IPS-20b (cell line): ENCODE data around the gene AGBL1.

Source experiments
- H3K27ac ChIP-seq: one replicate; pipeline ENCODE4 v1.5.1; 2013; ENCODE audit warnings: low read length
- H3K27me3 ChIP-seq: 2 replicates; pipeline ENCODE4 v1.6.1; 2013; ENCODE audit warnings: mild to moderate bottlenecking, low read length, inconsistent platforms; ENCODE audit not compliant: insufficient read depth
- H3K36me3 ChIP-seq: 2 replicates; pipeline ENCODE4 v1.6.1; 2013; ENCODE audit warnings: low read depth, mild to moderate bottlenecking, inconsistent platforms, low read length, moderate library complexity; ENCODE audit not compliant: insufficient read depth
- H3K4me1 ChIP-seq: 2 replicates; pipeline ENCODE4 v1.6.1; 2013; ENCODE audit warnings: mild to moderate bottlenecking, control low read depth, inconsistent platforms, low read length, moderate library complexity; ENCODE audit not compliant: insufficient read depth
- H3K4me3 ChIP-seq: 2 replicates; pipeline ENCODE4 v1.5.1; 2013; ENCODE audit warnings: mild to moderate bottlenecking, low read length, inconsistent platforms
- H3K9ac ChIP-seq: 2 replicates; pipeline ENCODE4 v1.6.1; 2013; ENCODE audit warnings: low read depth, mild to moderate bottlenecking, inconsistent platforms, low read length, moderate library complexity
- H3K9me3 ChIP-seq: 2 replicates; pipeline ENCODE4 v1.6.1; 2013; ENCODE audit warnings: mild to moderate bottlenecking, low read depth, low read length, inconsistent platforms; ENCODE audit not compliant: insufficient read depth

AGBL1 gene

DNA sequence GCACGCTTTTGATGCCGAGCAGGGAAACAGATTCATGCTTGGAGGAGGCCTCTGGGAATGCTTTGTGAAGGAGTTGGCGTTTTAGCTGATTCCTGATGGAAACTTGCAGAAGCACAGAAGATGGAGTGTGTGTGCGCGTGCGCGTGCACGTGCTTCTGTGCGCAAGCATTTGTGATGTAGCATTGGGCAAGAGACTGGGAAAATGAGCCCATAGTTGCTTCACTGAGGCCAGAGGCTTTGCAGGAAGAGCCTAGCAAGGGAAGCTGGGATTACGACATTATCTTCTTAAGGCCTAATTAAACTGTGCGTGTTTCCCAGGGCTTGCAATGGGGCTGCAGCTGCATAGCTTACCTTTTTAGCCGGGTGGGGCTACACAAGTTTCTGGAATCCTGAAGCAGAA, 18.1 kb upstream of the AGBL1 start:
- Histone ChIP-seq H3K9me3 (no peaks in the 10 kb centered on the region), H3K4me3 (no peak overlapping the region), H3K36me3 (no peaks in the 10 kb centered on the region), H3K9ac (no peak overlapping the region), H3K27ac (no peak overlapping the region), H3K27me3 (no peaks in the 10 kb centered on the region), H3K4me1 (no peaks in the 10 kb centered on the region)

DNA sequence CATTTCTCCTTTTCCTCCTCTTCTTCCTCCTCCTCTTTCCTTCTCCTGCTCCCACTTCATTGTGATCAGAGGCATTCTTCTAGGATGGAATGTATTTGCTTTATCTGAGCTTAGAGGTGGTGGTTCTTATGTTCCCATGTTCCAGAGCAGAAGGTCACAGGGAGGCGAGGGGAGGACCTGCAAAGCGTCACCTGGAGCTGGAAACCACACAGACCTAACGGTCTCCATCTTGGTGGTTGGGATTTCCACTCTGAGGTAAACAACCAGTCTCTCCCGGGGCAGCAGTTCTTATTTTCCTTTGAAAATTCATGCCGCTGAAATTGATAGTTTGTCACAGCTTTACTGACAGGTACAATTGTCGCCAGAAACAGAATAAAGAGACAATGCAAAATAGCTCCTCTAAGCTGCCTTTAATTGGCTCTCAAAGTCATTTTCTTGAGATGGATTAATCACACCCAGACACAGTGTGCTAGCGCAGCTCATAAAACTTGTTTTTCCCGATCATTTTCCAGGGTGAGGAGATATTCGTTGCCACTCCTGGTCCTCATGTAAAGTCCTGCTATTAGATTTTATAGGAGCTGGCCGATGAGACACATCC, 16.9 kb upstream of the AGBL1 start:
- H3K4me3 ChIP-seq = no peak overlapping the region
- no peaks in the 10 kb centered on the region for H3K9me3 ChIP-seq
- H3K27ac ChIP-seq = no peak overlapping the region
- H3K27me3 ChIP-seq = no peaks in the 10 kb centered on the region
- H3K4me1 ChIP-seq = no peaks in the 10 kb centered on the region
- no peak overlapping the region for H3K9ac ChIP-seq
- no peaks in the 10 kb centered on the region for H3K36me3 ChIP-seq

- no peak overlapping the region for H3K4me3 ChIP-seq
- no peaks in the 10 kb centered on the region for H3K4me1 ChIP-seq
- no peaks in the 10 kb centered on the region for H3K36me3 ChIP-seq
- no peaks in the 10 kb centered on the region for H3K27me3 ChIP-seq
- H3K9me3 ChIP-seq = no peaks in the 10 kb centered on the region
- no peak overlapping the region for H3K27ac ChIP-seq
- H3K9ac ChIP-seq = no peak overlapping the region
Measured at GRCh38 chr15:86063356-86064095, 16.1 kb upstream of the AGBL1 start.

- Histone ChIP-seq H3K9me3 (no peaks in the 10 kb centered on the region), H3K9ac (no peak overlapping the region), H3K4me1 (no peaks in the 10 kb centered on the region), H3K4me3 (no peak overlapping the region), H3K36me3 (no peaks in the 10 kb centered on the region), H3K27me3 (no peaks in the 10 kb centered on the region), H3K27ac (no peak overlapping the region)
Measured at GRCh38 chr15:86064326-86064725, 15.3 kb upstream of the AGBL1 start.

DNA sequence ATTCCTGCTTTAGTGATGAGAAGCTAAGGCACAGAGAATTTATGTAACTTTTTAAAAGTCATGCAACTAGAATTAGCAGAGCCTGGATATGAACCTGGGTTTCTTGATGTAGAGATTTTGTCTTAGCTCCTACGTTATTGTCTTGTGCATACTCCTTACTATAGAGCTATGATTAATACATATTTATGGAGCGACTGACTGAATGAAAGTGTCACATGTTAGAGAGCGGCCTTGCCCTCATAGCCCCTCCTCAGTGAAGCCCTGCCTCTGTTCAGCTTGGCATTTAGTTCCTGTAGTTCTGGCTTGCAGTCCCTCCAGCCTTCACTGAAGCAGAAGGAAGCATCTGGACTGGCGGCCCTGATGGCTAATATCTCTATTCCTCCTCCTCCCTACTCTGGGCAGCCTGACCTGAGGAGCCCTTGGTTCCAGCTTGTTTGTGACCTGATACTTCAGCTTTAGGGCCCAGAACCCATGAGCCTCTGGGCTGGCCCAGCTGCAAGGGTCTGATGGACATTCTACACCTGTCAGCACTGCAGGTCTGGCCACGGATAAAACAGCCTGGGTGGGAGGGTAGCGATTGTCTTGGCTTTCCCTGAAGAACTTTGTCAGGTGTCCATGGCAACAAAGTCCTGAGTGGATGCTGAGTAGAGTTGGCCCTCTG, 13.4 kb upstream of the AGBL1 start:
- H3K27ac ChIP-seq = no peak overlapping the region
- no peaks in the 10 kb centered on the region for H3K36me3 ChIP-seq
- no peaks in the 10 kb centered on the region for H3K27me3 ChIP-seq
- no peak overlapping the region for H3K4me3 ChIP-seq
- H3K4me1 ChIP-seq = no peaks in the 10 kb centered on the region
- H3K9ac ChIP-seq = no peak overlapping the region
- H3K9me3 ChIP-seq = no peaks in the 10 kb centered on the region

GRCh38 chr15:86073281-86073680, 6.4 kb upstream of the AGBL1 start:
- no peak overlapping the region for H3K9ac ChIP-seq
- no peaks in the 10 kb centered on the region for H3K9me3 ChIP-seq
- no peaks in the 10 kb centered on the region for H3K27me3 ChIP-seq
- H3K4me1 ChIP-seq = peaks cover 5% of the 10 kb centered on the region; the same call in 1 of the 2 replicates
- no peak overlapping the region for H3K27ac ChIP-seq
- no peak overlapping the region for H3K4me3 ChIP-seq
- H3K36me3 ChIP-seq = no peaks in the 10 kb centered on the region

DNA sequence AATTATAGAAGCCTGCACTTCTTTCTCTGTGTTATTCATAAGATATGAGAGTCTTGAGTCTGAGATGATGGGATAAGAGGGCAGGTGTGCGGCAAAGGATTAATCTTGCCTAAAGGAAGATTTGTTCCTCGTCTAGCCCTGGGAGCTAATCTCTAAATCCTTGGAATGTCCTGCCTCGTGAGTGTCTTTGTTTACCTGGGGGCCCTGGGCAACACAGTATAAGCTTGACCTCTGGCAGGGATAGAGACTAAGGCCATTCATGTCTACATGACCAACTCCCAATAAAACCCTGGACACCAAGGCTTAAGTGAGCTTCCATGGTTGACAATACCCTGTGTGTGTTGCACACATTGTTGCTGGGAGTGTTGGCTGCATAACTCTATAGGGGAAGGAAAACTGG, 3.2 kb upstream of the AGBL1 start:
- H3K4me3 ChIP-seq = no peak overlapping the region
- no peaks in the 10 kb centered on the region for H3K36me3 ChIP-seq
- H3K27me3 ChIP-seq = no peaks in the 10 kb centered on the region
- H3K9ac ChIP-seq = no peak overlapping the region
- H3K9me3 ChIP-seq = no peaks in the 10 kb centered on the region
- peaks cover 12% of the 10 kb centered on the region; the same call in 1 of the 2 replicates for H3K4me1 ChIP-seq
- no peak overlapping the region for H3K27ac ChIP-seq

DNA sequence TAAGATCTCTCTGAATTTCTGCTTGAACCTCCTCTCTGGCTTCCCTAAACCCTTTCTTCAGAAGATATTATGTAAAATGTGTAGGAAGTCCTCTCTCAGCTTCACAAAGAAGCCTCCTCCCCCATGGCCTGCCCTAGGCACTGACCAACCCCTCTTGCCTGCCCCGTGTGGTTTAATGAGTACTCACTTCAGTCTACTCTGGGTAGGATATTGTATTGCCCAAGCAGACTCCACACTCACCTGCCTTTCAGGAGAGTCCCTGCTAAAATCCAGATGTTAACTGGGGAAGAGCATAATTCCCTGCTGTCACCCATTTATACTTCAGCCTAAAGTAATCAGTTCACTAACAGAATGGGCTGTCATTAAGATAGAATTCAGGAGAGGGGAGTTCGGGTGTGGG, 2.6 kb upstream of the AGBL1 start:
- H3K9me3 ChIP-seq = no peaks in the 10 kb centered on the region
- no peaks in the 10 kb centered on the region for H3K27me3 ChIP-seq
- no peaks in the 10 kb centered on the region for H3K36me3 ChIP-seq
- H3K4me1 ChIP-seq = peaks cover 12% of the 10 kb centered on the region; the same call in 1 of the 2 replicates
- H3K27ac ChIP-seq = no peak overlapping the region
- H3K4me3 ChIP-seq = no peak overlapping the region
- H3K9ac ChIP-seq = no peak overlapping the region

GRCh38 chr15:86080302-86080701, 631 bp downstream of the AGBL1 start:
- Histone ChIP-seq H3K9ac (no peak overlapping the region), H3K4me1 (peaks cover 12% of the 10 kb centered on the region; the same call in 1 of the 2 replicates), H3K27ac (no peak overlapping the region), H3K27me3 (0 out of 2 replicates have a peak, but pooled peaks cover 6% of the 10 kb centered on the region), H3K36me3 (no peaks in the 10 kb centered on the region), H3K4me3 (no peak overlapping the region), H3K9me3 (no peaks in the 10 kb centered on the region)

DNA sequence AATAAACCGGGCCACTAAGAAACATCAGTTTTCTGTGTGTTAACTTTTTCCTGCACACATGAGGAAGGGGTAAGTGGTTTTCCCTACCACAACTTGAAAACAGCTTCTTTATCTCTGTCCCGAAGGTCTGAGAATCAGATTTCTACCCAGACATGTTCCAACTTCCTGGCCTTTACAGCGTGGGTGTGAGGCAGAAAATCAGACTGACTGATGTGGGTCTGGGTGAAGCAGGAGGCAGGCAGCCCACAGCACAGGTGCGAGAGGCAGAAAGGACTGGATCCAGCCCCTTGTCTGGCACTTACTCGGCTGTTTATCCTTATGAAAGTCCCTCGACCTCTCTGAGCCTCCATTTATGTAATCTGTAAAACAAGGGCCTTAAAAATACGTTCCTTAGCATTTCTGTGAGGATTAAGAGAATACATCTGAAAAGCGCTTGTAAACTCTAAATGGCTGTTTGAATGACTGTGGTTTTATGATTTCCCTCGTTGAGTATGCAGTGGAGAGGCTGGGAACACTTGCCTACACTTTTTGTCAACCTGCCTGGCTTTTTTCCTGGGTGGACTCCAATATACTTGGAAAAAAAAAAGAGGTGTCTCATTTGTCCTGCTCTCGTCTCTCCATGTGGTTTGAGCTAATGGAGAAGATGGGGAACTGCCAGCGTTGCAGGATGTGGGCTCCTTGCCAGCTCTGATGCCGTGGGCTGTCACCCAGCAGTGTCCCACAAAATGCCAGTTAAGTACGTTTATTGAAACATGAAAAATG, 3.1 kb downstream of the AGBL1 start:
- H3K9ac ChIP-seq = no peak overlapping the region
- no peak overlapping the region for H3K27ac ChIP-seq
- H3K27me3 ChIP-seq = 0 out of 2 replicates have a peak, but pooled peaks cover 6% of the 10 kb centered on the region
- H3K36me3 ChIP-seq = no peaks in the 10 kb centered on the region
- H3K9me3 ChIP-seq = no peaks in the 10 kb centered on the region
- peaks cover 7% of the 10 kb centered on the region; the same call in 1 of the 2 replicates for H3K4me1 ChIP-seq
- no peak overlapping the region for H3K4me3 ChIP-seq

DNA sequence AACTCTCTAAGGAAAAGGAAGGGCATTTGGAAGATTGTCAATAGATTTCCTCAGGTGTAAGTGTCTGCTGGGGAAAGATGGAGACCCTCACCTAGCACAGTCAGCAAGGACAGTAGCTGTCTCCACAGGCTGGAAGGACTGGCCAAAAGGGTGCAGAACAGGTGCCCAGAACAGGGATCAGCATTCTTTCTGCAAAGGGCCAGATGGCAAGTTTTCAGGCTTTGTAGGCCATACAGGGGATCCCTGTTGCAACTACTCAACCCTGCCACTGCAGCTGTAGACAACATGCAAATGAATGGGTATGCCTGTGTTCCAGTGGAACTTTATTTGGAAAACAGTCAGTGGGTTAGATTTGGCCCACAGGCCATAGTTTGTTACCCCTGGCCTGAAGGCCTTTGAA, 8.1 kb downstream of the AGBL1 start:
- Histone ChIP-seq H3K27ac (no peak overlapping the region), H3K4me3 (no peak overlapping the region), H3K9me3 (no peaks in the 10 kb centered on the region), H3K27me3 (0 out of 2 replicates have a peak, but pooled peaks cover 6% of the 10 kb centered on the region), H3K9ac (no peak overlapping the region), H3K36me3 (no peaks in the 10 kb centered on the region), H3K4me1 (peaks cover 13% of the 10 kb centered on the region; the same call in 1 of the 2 replicates)
